WTC11 (cell line): ENCODE measurements around the gene MYRF. TPM values are rescaled to one million over a fixed set of nuclear protein-coding genes. Genes with fewer than 3 reads are reported as not detected.

Experiments
- ATAC-seq: fragments of 200-7000 bp; cut with Tn5 transposase; 2 replicates; pipeline ENCODE4 v1.10.0; 2021; ENCODE audit warnings: mild to moderate bottlenecking, moderate library complexity
- CTCF ChIA-PET: fragments of 300-600 bp; sonication (Branson Sonifier 250); formaldehyde crosslinking; loops from one replicate; lab custom pipeline; 2021; ENCODE audit warnings: antibody characterized with exemption; lab: Charles Lee
- POLR2A ChIA-PET: fragments of 350-600 bp; sonication (Branson Sonifier 250); formaldehyde crosslinking; loops from one replicate; lab custom pipeline; 2021; ENCODE audit warnings: antibody characterized with exemption; lab: Charles Lee
- DNase-seq: peaks from one replicate; pipeline ENCODE4 v3.0.0; 2021; ENCODE audit warnings: low spot score
- H3K27ac Mint-ChIP-seq: 2 replicates; pipeline ENCODE4 v1.8.0; 2021; ENCODE audit warnings: mixed read lengths
- H3K27me3 Mint-ChIP-seq: 2 replicates; pipeline ENCODE4 v1.8.0; 2021; ENCODE audit warnings: low read depth, mild to moderate bottlenecking, moderate library complexity, mixed read lengths
- H3K36me3 Mint-ChIP-seq: 2 replicates; pipeline ENCODE4 v1.8.0; 2021; ENCODE audit warnings: mixed read lengths
- H3K4me1 Mint-ChIP-seq: 2 replicates; pipeline ENCODE4 v1.8.0; 2022; ENCODE audit warnings: mixed read lengths
- H3K4me3 Mint-ChIP-seq: 2 replicates; pipeline ENCODE4 v1.8.0; 2021; ENCODE audit warnings: mild to moderate bottlenecking, moderate library complexity, mixed read lengths
- H3K9me3 Mint-ChIP-seq: 2 replicates; pipeline ENCODE4 v1.8.0; 2021; ENCODE audit warnings: mixed read lengths
- CBFB ChIP-seq: sonication (generic); formaldehyde crosslinking; IDR thresholded peaks from 2 replicates; pipeline ENCODE4 v1.8.1; 2022; ENCODE audit warnings: mild to moderate bottlenecking, low read depth, missing genetic modification reagents
- CREB1 ChIP-seq: sonication (generic); formaldehyde crosslinking; IDR thresholded peaks from 2 replicates; pipeline ENCODE4 v1.8.0; 2023; ENCODE audit warnings: mild to moderate bottlenecking, missing genetic modification reagents
- GRHL2 ChIP-seq: fragments of 250-450 bp; sonication (Bioruptor Pico); IDR thresholded peaks from 2 replicates; pipeline ENCODE4 v1.8.0; 2022; ENCODE audit warnings: mild to moderate bottlenecking, moderate library complexity; ENCODE audit not compliant: insufficient replicate concordance, severe bottlenecking
- GTF2I ChIP-seq: fragments of 250-450 bp; sonication (Bioruptor Pico); conservative IDR thresholded peaks from 2 replicates; pipeline ENCODE4 v1.4.0; 2021; ENCODE audit warnings: mild to moderate bottlenecking
- IRF2 ChIP-seq: sonication (generic); formaldehyde crosslinking; IDR thresholded peaks from 2 replicates; pipeline ENCODE4 v1.8.0; 2022; ENCODE audit warnings: low read depth, missing genetic modification reagents, borderline replicate concordance
- JUN ChIP-seq: sonication (generic); formaldehyde crosslinking; IDR thresholded peaks from 2 replicates; pipeline ENCODE4 v1.8.0; 2023; ENCODE audit warnings: mild to moderate bottlenecking, missing genetic modification reagents
- MYBL2 ChIP-seq: sonication (generic); formaldehyde crosslinking; IDR thresholded peaks from 2 replicates; pipeline ENCODE4 v1.8.1; 2023; ENCODE audit warnings: mild to moderate bottlenecking, moderate library complexity, missing genetic modification reagents
- NFATC4 ChIP-seq: fragments of 250-450 bp; sonication (Bioruptor Pico); IDR thresholded peaks from 2 replicates; pipeline ENCODE4 v1.9.0; 2021; ENCODE audit warnings: mild to moderate bottlenecking
- PRRX2 ChIP-seq: fragments of 250-450 bp; sonication (Bioruptor Pico); IDR thresholded peaks from 2 replicates; pipeline ENCODE4 v1.8.0; 2021; ENCODE audit warnings: mild to moderate bottlenecking
- RELA ChIP-seq: sonication (generic); formaldehyde crosslinking; IDR thresholded peaks from 2 replicates; pipeline ENCODE4 v1.8.1; 2022; ENCODE audit warnings: missing genetic modification reagents, mild to moderate bottlenecking, borderline replicate concordance
- SMAD4 ChIP-seq: sonication (generic); formaldehyde crosslinking; IDR thresholded peaks from 2 replicates; pipeline ENCODE4 v1.8.0; 2022; ENCODE audit warnings: mild to moderate bottlenecking, missing genetic modification reagents
- TEAD1 ChIP-seq: sonication (generic); formaldehyde crosslinking; IDR thresholded peaks from 2 replicates; pipeline ENCODE4 v1.8.0; 2022; ENCODE audit warnings: mild to moderate bottlenecking, missing genetic modification reagents
- TEAD4 ChIP-seq: sonication (generic); formaldehyde crosslinking; IDR thresholded peaks from 2 replicates; pipeline ENCODE4 v1.8.0; 2022; ENCODE audit warnings: mild to moderate bottlenecking, missing genetic modification reagents
- ZNF121 ChIP-seq: sonication (generic); formaldehyde crosslinking; IDR thresholded peaks from 2 replicates; pipeline ENCODE4 v1.8.0; 2023; ENCODE audit warnings: missing genetic modification reagents
- ZNF317 ChIP-seq: sonication (generic); formaldehyde crosslinking; IDR thresholded peaks from 2 replicates; pipeline ENCODE4 v1.8.1; 2023; ENCODE audit warnings: low read depth, mild to moderate bottlenecking, moderate library complexity, missing genetic modification reagents, borderline replicate concordance
- ZNF532 ChIP-seq: fragments of 250-450 bp; sonication (Bioruptor Pico); IDR thresholded peaks from 2 replicates; pipeline ENCODE4 v1.9.0; 2021; ENCODE audit warnings: mild to moderate bottlenecking, borderline replicate concordance
- total RNA-seq: library from RNA; stranded (reverse); gene quantifications from 3 replicates; pipeline ENCODE4 v1.2.3, GENCODE V29; 2021
- TF ChIP-seq, protein P1 (sequence below): sonication (generic); formaldehyde crosslinking; IDR thresholded peaks from 2 replicates; pipeline ENCODE4 v1.8.1; 2022; ENCODE audit warnings: mild to moderate bottlenecking, moderate library complexity, missing genetic modification reagents
- TF ChIP-seq, protein P2 (sequence below): fragments of 250-450 bp; sonication (Bioruptor Pico); IDR thresholded peaks from 2 replicates; pipeline ENCODE4 v1.9.0; 2021; ENCODE audit warnings: moderate library complexity, mild to moderate bottlenecking, inconsistent platforms, borderline replicate concordance
- TF ChIP-seq, protein P3 (sequence below): fragments of 250-450 bp; sonication (Bioruptor Pico); IDR thresholded peaks from 2 replicates; pipeline ENCODE4 v2.1.2; 2022; ENCODE audit warnings: mild to moderate bottlenecking, moderate library complexity
- TF ChIP-seq, protein P4 (sequence below): sonication (generic); formaldehyde crosslinking; IDR thresholded peaks from 2 replicates; pipeline ENCODE4 v1.8.1; 2023; ENCODE audit warnings: mild to moderate bottlenecking, missing genetic modification reagents
- TF ChIP-seq, protein P5 (sequence below): sonication (generic); formaldehyde crosslinking; IDR thresholded peaks from 2 replicates; pipeline ENCODE4 v1.8.1; 2022; ENCODE audit warnings: mild to moderate bottlenecking, missing genetic modification reagents, moderate library complexity, borderline replicate concordance
- TF ChIP-seq, protein P6 (sequence below): sonication (generic); formaldehyde crosslinking; IDR thresholded peaks from 2 replicates; pipeline ENCODE4 v1.8.0; 2022; ENCODE audit warnings: mild to moderate bottlenecking, missing genetic modification reagents
- TF ChIP-seq, protein P7 (sequence below): sonication (generic); formaldehyde crosslinking; IDR thresholded peaks from 2 replicates; pipeline ENCODE4 v1.8.0; 2022; ENCODE audit warnings: mild to moderate bottlenecking, missing genetic modification reagents
- TF ChIP-seq, protein P8 (sequence below): sonication (generic); formaldehyde crosslinking; IDR thresholded peaks from 2 replicates; pipeline ENCODE4 v1.8.1; 2023; ENCODE audit warnings: mild to moderate bottlenecking, moderate library complexity, missing genetic modification reagents

MYRF gene
- total RNA-seq, 1 experiment from 2014 or later = 5.9 TPM

DNA sequence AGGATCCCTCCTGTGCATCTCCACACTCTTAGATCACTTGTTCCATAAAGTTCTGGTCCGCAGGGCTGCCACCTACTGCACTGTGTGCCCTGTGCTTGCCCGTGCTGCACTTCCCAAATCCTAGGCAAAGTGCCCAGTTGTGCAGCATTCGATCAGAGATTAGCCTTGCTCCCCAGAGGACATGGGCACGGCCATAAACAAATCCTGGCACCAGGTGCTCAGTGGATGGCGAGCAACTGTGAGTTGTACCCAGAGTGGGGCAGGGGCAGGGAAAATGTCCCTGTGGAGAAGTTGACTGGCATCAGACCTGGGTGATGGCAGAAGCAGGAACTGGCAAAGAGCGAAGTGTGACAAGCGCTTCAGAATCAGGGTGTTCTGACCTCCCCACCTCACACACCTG lies 80.3 kb downstream of the MYRF start:
- DNase-seq (no peak), ATAC-seq (no peak)
- Mint-ChIP-seq H3K4me1 (peaks cover 72% of the 10 kb centered on the region), H3K36me3 (peaks cover 12% of the 10 kb centered on the region), H3K27me3 (no peaks in the 10 kb centered on the region), H3K9me3 (no peaks in the 10 kb centered on the region), H3K4me3 (no peak overlapping the region), H3K27ac (peak overlapping the region; percentile 98)
- ChIA-PET CTCF (interaction anchor here (1.9 to 2.3 kb wide), 3 partner anchors 16 to 66 kb away, joined by 8 to 25 read pairs (median 10); partner anchors contain the start of gene FADS1), POLR2A (interaction anchor here (6.5 kb wide), 1 partner anchor 17 kb away, joined by 66 read pairs; the partner anchor contains the start of gene FADS1)
- TF ChIP-seq JUN (CRISPR knock-in tag) (no peak), GTF2I (CRISPR knock-in tag) (no peak), CBFB (no peak), MYBL2 (CRISPR knock-in tag) (no peak), ZNF317 (CRISPR knock-in tag) (no peak), PRRX2 (no peak), RELA (no peak), CREB1 (CRISPR knock-in tag) (no peak), ZNF121 (no peak), TEAD1 (CRISPR knock-in tag) (no peak), IRF2 (no peak), NFATC4 (no peak), SMAD4 (CRISPR knock-in tag) (no peak)
- TF ChIP-seq, protein P1, sequence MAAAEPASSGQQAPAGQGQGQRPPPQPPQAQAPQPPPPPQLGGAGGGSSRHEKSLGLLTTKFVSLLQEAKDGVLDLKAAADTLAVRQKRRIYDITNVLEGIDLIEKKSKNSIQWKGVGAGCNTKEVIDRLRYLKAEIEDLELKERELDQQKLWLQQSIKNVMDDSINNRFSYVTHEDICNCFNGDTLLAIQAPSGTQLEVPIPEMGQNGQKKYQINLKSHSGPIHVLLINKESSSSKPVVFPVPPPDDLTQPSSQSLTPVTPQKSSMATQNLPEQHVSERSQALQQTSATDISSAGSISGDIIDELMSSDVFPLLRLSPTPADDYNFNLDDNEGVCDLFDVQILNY (CRISPR knock-in tag) = no peak
- TF ChIP-seq, protein P2, sequence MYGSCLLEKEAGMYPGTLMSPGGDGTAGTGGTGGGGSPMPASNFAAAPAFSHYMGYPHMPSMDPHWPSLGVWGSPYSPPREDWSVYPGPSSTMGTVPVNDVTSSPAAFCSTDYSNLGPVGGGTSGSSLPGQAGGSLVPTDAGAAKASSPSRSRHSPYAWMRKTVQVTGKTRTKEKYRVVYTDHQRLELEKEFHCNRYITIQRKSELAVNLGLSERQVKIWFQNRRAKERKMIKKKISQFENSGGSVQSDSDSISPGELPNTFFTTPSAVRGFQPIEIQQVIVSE (CRISPR knock-in tag) = no peak
- TF ChIP-seq, protein P3, sequence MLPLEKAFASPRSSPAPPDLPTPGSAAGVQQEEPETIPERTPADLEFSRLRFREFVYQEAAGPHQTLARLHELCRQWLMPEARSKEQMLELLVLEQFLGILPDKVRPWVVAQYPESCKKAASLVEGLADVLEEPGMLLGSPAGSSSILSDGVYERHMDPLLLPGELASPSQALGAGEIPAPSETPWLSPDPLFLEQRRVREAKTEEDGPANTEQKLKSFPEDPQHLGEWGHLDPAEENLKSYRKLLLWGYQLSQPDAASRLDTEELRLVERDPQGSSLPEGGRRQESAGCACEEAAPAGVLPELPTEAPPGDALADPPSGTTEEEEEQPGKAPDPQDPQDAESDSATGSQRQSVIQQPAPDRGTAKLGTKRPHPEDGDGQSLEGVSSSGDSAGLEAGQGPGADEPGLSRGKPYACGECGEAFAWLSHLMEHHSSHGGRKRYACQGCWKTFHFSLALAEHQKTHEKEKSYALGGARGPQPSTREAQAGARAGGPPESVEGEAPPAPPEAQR (CRISPR knock-in tag) = no peak
- TF ChIP-seq, protein P4, sequence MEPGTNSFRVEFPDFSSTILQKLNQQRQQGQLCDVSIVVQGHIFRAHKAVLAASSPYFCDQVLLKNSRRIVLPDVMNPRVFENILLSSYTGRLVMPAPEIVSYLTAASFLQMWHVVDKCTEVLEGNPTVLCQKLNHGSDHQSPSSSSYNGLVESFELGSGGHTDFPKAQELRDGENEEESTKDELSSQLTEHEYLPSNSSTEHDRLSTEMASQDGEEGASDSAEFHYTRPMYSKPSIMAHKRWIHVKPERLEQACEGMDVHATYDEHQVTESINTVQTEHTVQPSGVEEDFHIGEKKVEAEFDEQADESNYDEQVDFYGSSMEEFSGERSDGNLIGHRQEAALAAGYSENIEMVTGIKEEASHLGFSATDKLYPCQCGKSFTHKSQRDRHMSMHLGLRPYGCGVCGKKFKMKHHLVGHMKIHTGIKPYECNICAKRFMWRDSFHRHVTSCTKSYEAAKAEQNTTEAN (CRISPR knock-in tag) = no peak
- TF ChIP-seq, protein P5, sequence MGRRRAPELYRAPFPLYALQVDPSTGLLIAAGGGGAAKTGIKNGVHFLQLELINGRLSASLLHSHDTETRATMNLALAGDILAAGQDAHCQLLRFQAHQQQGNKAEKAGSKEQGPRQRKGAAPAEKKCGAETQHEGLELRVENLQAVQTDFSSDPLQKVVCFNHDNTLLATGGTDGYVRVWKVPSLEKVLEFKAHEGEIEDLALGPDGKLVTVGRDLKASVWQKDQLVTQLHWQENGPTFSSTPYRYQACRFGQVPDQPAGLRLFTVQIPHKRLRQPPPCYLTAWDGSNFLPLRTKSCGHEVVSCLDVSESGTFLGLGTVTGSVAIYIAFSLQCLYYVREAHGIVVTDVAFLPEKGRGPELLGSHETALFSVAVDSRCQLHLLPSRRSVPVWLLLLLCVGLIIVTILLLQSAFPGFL (CRISPR knock-in tag) = no peak
- TF ChIP-seq, protein P6, sequence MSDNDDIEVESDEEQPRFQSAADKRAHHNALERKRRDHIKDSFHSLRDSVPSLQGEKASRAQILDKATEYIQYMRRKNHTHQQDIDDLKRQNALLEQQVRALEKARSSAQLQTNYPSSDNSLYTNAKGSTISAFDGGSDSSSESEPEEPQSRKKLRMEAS (CRISPR knock-in tag) = no peak

DNA sequence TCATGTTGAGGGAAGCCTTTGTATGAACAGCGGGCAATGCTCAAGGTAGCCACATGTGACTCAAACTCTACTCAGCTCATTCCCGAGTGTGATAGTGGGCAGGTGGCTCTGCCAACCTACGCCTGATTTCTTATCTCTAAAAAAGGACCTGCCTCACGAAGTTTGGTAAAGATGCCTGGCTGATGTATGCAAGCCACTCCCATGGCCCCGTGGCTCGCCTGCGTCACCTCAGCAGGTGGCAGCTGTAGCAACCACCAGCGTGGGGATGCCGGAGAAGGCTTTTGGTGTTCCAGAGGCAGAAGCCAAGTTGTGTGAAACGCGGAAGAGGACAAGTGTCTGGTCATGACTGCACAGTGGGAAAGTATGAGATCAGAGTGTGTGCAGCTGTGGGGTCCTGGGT lies 81.0 kb downstream of the MYRF start:
- Mint-ChIP-seq H3K36me3 (peaks cover 18% of the 10 kb centered on the region), H3K4me1 (peaks cover 72% of the 10 kb centered on the region)
- POLR2A ChIA-PET = interaction anchor here (1.3 to 1.8 kb wide), 2 partner anchors 16 to 18 kb away, joined by 4 to 20 read pairs; no protein-coding TSS in a partner anchor
- no peak for TF ChIP-seq ZNF532 (CRISPR knock-in tag)
- TF ChIP-seq, protein P7, sequence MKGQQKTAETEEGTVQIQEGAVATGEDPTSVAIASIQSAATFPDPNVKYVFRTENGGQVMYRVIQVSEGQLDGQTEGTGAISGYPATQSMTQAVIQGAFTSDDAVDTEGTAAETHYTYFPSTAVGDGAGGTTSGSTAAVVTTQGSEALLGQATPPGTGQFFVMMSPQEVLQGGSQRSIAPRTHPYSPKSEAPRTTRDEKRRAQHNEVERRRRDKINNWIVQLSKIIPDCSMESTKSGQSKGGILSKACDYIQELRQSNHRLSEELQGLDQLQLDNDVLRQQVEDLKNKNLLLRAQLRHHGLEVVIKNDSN = no peak
- no peak for TF ChIP-seq GRHL2
- TF ChIP-seq, protein P8, sequence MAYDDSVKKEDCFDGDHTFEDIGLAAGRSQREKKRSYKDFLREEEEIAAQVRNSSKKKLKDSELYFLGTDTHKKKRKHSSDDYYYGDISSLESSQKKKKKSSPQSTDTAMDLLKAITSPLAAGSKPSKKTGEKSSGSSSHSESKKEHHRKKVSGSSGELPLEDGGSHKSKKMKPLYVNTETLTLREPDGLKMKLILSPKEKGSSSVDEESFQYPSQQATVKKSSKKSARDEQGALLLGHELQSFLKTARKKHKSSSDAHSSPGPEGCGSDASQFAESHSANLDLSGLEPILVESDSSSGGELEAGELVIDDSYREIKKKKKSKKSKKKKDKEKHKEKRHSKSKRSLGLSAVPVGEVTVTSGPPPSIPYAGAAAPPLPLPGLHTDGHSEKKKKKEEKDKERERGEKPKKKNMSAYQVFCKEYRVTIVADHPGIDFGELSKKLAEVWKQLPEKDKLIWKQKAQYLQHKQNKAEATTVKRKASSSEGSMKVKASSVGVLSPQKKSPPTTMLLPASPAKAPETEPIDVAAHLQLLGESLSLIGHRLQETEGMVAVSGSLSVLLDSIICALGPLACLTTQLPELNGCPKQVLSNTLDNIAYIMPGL (CRISPR knock-in tag) = no peak
- no peak for TF ChIP-seq PRRX2
- no peak for TF ChIP-seq TEAD4 (CRISPR knock-in tag)

More for the DNA sequence above, 81.0 kb downstream of the MYRF start:
- Mint-ChIP-seq H3K9me3 (no peaks in the 10 kb centered on the region), H3K4me3 (no peak overlapping the region), H3K27me3 (no peaks in the 10 kb centered on the region), H3K27ac (peak overlapping the region; percentile 98)
- ATAC-seq (no peak), DNase-seq (no peak)
- CTCF ChIA-PET = interaction anchor here (1.1 to 2.3 kb wide), 10 partner anchors 17 to 275 kb away, joined by 3 to 25 read pairs (median 6); partner anchors contain the start of gene FADS1
